Mesodermal cell (in vitro differentiated cells): ENCODE data around the gene SLCO1C1. TPM values are rescaled to one million over a fixed set of nuclear protein-coding genes. Genes with fewer than 3 reads are reported as not detected.

Experiments
- H3K27ac ChIP-seq: 2 replicates; pipeline ENCODE4 v1.7.0; 2013; ENCODE audit warnings: mild to moderate bottlenecking, low read depth, low read length, moderate library complexity; ENCODE audit not compliant: severe bottlenecking
- H3K36me3 ChIP-seq: 2 replicates; pipeline ENCODE4 v1.7.1; 2013; ENCODE audit warnings: mild to moderate bottlenecking, low read length, moderate library complexity; ENCODE audit not compliant: control insufficient read depth, insufficient read depth
- H3K4me1 ChIP-seq: one replicate; pipeline ENCODE4 v1.7.1; 2013; ENCODE audit warnings: mild to moderate bottlenecking, low read length; ENCODE audit not compliant: insufficient read depth, control insufficient read depth, poor library complexity, severe bottlenecking
- H3K4me3 ChIP-seq: 2 replicates; pipeline ENCODE4 v1.7.0; 2013; ENCODE audit warnings: low read length, control low read depth, mild to moderate bottlenecking; ENCODE audit not compliant: insufficient read depth, poor library complexity, severe bottlenecking; ENCODE audit errors: extremely low read depth
- H3K9me3 ChIP-seq: 2 replicates; pipeline ENCODE4 v1.7.1; 2013; ENCODE audit warnings: mild to moderate bottlenecking, low read length, moderate library complexity; ENCODE audit not compliant: control insufficient read depth
- WGBS, 2 experiments: methylation state at CpG; one replicate each; pipeline ENCODE4 v1.1.5; 2013; ENCODE audit warnings: missing lambda C conversion rate in 2 of 2; ENCODE audit not compliant: insufficient coverage in 2 of 2; 5-methylcytosine and 5-hydroxymethylcytosine counted together
- polyA plus RNA-seq, 2 experiments: library from polyadenylated mRNA; stranded (reverse); fragments of 50-300 nt; gene quantifications; one replicate each; pipeline ENCODE4 v1.2.3, GENCODE V29; 2013

The SLCO1C1 gene
- polyA plus RNA-seq (2013, experiment 1 of 2) = not detected
- polyA plus RNA-seq (2013, experiment 2 of 2) = not detected

- no peak within 1 kb of the TSS for H3K4me3 ChIP-seq
- WGBS, 2 experiments = 45 to 83% methylated on average over 1 to 3 of the region's 6 CpGs
- H3K36me3 ChIP-seq = no peaks in the 10 kb centered on the region
- H3K27ac ChIP-seq = no peak within 1 kb of the TSS
- no peaks in the 10 kb centered on the region for H3K4me1 ChIP-seq
- H3K9me3 ChIP-seq = no peaks in the 10 kb centered on the region
Observed at GRCh38 chr12:20695232-20695631, at the start of gene SLCO1C1. SLCO1C1 (plus strand) TSS chr12:20695332; CDS start chr12:20699577, 4,245 bp downstream.

- 50% methylated on average over 1 of the region's 3 CpGs; no CpG with 5 or more reads in 1 of the 2 experiments for WGBS, 2 experiments
Observed at GRCh38 chr12:20646239-20646827, 48.8 kb upstream of the SLCO1C1 start.

GRCh38 chr12:20653871-20654270 lies 41.3 kb upstream of the SLCO1C1 start:
- H3K36me3 ChIP-seq = no peaks in the 10 kb centered on the region
- no peaks in the 10 kb centered on the region for H3K4me1 ChIP-seq
- H3K27ac ChIP-seq = no peak overlapping the region
- no peak overlapping the region for H3K4me3 ChIP-seq
- 83 to 100% methylated on average over 1 to 2 of the region's 2 CpGs for WGBS, 2 experiments
- no peaks in the 10 kb centered on the region for H3K9me3 ChIP-seq

More at GRCh38 chr12:20646239-20646827, 48.8 kb upstream of the SLCO1C1 start:
- Histone ChIP-seq H3K36me3 (no peaks in the 10 kb centered on the region), H3K4me3 (no peak overlapping the region), H3K4me1 (no peaks in the 10 kb centered on the region), H3K27ac (no peak overlapping the region), H3K9me3 (no peaks in the 10 kb centered on the region)

GRCh38 chr12:20656600-20656999 lies 38.5 kb upstream of the SLCO1C1 start:
- H3K36me3 ChIP-seq = no peaks in the 10 kb centered on the region
- no peaks in the 10 kb centered on the region for H3K4me1 ChIP-seq
- no peak overlapping the region for H3K27ac ChIP-seq
- WGBS, 2 experiments = 33% methylated on average over 1 of the region's 1 CpG; no CpG with 5 or more reads in 1 of the 2 experiments
- no peak overlapping the region for H3K4me3 ChIP-seq
- H3K9me3 ChIP-seq = peaks cover 18% of the 10 kb centered on the region

- no CpG with 5 or more reads among the region's 2 CpGs for WGBS, 2 experiments
- H3K4me3 ChIP-seq = no peak overlapping the region
- H3K27ac ChIP-seq = no peak overlapping the region
- peaks cover 24% of the 10 kb centered on the region for H3K9me3 ChIP-seq
- H3K36me3 ChIP-seq = no peaks in the 10 kb centered on the region
- H3K4me1 ChIP-seq = no peaks in the 10 kb centered on the region
Observed at GRCh38 chr12:20657496-20657895, 37.6 kb upstream of the SLCO1C1 start.

- H3K36me3 ChIP-seq = no peaks in the 10 kb centered on the region
- 92 to 100% methylated on average over 2 to 3 of the region's 4 CpGs for WGBS, 2 experiments
- H3K4me1 ChIP-seq = no peaks in the 10 kb centered on the region
- no peaks in the 10 kb centered on the region for H3K9me3 ChIP-seq
- H3K4me3 ChIP-seq = no peak overlapping the region
- H3K27ac ChIP-seq = no peak overlapping the region
Observed at GRCh38 chr12:20681334-20681733, 13.8 kb upstream of the SLCO1C1 start.

- no peaks in the 10 kb centered on the region for H3K9me3 ChIP-seq
- H3K4me1 ChIP-seq = no peaks in the 10 kb centered on the region
- 79 to 80% methylated on average over 2 of the region's 7 CpGs for WGBS, 2 experiments
- no peaks in the 10 kb centered on the region for H3K36me3 ChIP-seq
- no peak overlapping the region for H3K27ac ChIP-seq
- no peak overlapping the region for H3K4me3 ChIP-seq
Observed at GRCh38 chr12:20696181-20696905, 1.2 kb downstream of the SLCO1C1 start.

- Histone ChIP-seq H3K4me3 (no peak overlapping the region), H3K4me1 (no peaks in the 10 kb centered on the region), H3K27ac (no peak overlapping the region), H3K9me3 (no peaks in the 10 kb centered on the region), H3K36me3 (no peaks in the 10 kb centered on the region)
- 78 to 100% methylated on average over 1 of the region's 1 CpG for WGBS, 2 experiments
Observed at GRCh38 chr12:20701106-20701505, 6.0 kb downstream of the SLCO1C1 start.

GRCh38 chr12:20704860-20705259 lies 9.7 kb downstream of the SLCO1C1 start:
- no peaks in the 10 kb centered on the region for H3K9me3 ChIP-seq
- no peak overlapping the region for H3K27ac ChIP-seq
- no peak overlapping the region for H3K4me3 ChIP-seq
- no peaks in the 10 kb centered on the region for H3K36me3 ChIP-seq
- H3K4me1 ChIP-seq = no peaks in the 10 kb centered on the region
- WGBS, 2 experiments = 76 to 93% methylated on average over 2 to 6 of the region's 6 CpGs

- Histone ChIP-seq H3K4me1 (peaks cover 7% of the 10 kb centered on the region), H3K4me3 (no peak overlapping the region), H3K36me3 (no peaks in the 10 kb centered on the region), H3K27ac (no peak overlapping the region), H3K9me3 (no peaks in the 10 kb centered on the region)
- 40 to 89% methylated on average over 1 to 3 of the region's 3 CpGs for WGBS, 2 experiments
Observed at GRCh38 chr12:20711846-20712245, 16.7 kb downstream of the SLCO1C1 start.

- Histone ChIP-seq H3K36me3 (no peaks in the 10 kb centered on the region), H3K4me1 (peaks cover 7% of the 10 kb centered on the region), H3K9me3 (no peaks in the 10 kb centered on the region), H3K4me3 (no peak overlapping the region), H3K27ac (no peak overlapping the region)
- 75 to 100% methylated on average over 1 to 2 of the region's 2 CpGs for WGBS, 2 experiments
Observed at GRCh38 chr12:20716037-20716436, 20.9 kb downstream of the SLCO1C1 start.
